ENCODE results near the gene SIGLEC1.

The SIGLEC1 gene

GRCh38 chr20:3727401-3728021 is 15.1 kb upstream of the SIGLEC1 start:
- DNase-seq, result no peak

GRCh38 chr20:3724356-3724755 is 12.0 kb upstream of the SIGLEC1 start:
- no peak for DNase-seq

DNA sequence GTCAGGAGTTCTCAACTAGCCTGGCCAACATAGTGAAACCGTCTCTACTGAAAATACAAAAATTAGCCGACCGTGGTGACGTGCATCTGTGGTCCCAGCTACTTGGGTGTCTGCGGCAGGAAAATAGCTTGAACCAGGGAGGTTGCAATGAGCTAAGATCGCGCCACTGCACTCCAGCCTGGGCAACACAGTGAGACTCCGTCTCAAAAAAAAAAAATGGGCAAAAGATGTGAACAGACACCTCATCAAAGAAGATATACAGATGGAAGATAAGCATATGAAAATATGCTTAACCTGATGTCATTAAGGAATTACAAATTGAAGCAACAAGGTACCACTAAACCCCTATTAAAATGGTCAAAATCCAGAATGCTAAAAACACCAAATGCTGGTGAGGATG is 10.9 kb upstream of the SIGLEC1 start:
- DNase-seq, result no peak

DNA sequence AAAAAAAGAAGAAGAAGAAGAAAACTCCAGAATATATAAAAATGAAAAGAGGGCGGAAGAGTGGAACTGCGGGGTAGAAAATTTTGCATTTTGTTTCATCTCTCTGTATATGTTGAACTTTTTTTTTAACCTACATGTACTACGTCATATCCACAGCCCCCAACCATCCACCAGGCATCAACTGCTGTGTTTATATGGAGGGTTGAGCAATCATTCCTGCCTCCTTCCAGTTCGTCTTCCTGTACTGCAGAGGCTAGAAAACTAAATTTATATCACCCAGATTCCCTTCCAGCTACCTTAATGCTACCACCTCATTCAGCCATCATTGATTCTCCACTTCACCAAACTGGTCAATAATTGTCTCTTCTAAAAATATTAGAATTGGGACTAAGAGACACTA is 9.5 kb upstream of the SIGLEC1 start:
- DNase-seq, result no peak

DNA sequence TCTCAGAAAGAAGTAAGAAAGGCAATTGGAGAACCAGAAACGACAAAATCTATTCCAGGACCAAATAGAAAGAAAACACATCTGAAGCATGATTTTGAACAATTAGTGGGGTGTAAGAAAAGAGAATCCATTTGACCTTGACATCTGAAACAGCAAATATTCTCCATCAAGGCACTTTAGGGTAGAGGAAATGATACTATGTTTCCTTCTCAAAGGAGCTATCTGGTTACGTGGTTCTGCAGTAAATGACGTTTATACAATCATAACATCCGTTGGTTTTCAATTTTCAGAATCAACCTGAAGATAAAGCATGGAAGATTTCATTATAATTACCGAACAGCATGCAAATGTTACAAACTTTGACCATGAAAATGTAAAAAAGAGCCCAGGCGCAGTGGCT is 8.2 kb upstream of the SIGLEC1 start:
- DNase-seq, result no peak

DNA sequence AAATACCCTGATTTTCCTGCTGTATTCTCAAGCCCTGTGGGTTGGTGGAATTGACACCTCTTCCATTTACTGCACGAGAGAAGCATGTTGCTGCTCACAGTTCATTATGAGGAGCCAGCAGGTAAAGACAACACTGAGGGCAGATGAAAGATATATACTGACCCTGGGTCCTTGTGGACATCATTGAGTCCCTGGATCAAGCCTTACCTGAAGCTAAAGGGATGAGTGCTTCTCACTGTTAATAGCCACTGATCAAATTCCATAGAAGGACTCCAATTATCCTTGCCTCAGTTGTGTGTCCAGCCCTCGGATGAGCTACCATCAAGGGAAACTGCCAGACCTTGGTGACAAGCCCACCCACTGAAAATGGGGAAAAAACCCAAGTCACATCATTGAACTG is 7.7 kb upstream of the SIGLEC1 start:
- no peak for DNase-seq

DNA sequence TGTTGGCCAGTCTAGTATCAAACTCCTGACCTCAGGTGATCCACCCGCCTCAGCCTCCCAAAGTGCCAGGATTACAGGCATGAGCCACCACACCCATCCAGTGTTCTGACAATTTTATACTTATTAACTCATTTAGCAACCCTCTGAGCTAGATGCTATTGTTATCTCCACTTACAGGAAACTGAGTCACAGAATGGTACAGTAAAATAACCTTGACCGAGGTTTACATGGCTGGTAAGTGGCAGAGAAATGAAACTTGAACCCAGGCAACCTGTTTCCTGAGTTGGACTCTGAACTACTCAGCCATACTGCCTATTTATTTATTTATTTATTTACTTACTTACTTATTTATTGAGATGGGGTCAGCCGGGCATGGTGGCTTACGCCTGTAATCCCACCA is 6.6 kb upstream of the SIGLEC1 start:
- no peak for DNase-seq

DNA sequence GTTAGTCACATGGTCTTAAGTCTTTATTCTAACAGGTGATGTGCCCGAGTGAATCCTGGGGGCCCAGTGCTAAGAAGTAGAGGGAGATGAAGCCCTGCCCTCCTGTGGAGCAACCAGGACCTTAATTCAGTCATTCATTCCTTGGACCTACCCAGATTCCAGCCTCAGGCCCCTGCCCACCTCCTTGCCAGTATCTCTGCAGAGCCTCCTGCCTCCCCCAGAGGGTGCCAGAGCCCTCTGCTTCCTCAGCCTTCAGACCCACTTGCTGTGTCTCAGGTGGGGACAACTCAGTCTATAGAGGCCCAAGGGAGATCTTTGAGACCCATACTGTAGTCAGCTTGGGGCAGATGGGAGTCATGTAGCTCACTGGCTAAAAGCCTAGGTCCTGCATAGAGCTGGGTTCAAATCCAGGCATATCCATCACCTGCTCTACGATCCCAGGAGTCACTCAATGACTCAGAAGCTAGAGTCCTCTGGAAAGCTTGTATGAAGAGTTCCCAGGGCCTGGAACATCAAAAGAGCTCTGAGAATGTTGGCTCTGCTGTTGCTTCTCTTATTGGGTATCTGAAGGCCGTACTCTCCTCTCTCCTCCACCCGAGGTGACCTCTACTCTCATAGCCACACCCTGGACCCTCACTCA is 3.9 kb upstream of the SIGLEC1 start:
- DNase-seq, result peak; percentile 27 to 73

- DNase-seq, result no peak
These were observed 1.7 kb upstream of the SIGLEC1 start for GRCh38 chr20:3714092-3714491.

- no peak for DNase-seq
These were observed 887 bp downstream of the SIGLEC1 start for GRCh38 chr20:3711484-3711941.

GRCh38 chr20:3710703-3711483 is 1.5 kb downstream of the SIGLEC1 start:
- DNase-seq, result peak in 1 of 2 experiments; percentile 50

DNA sequence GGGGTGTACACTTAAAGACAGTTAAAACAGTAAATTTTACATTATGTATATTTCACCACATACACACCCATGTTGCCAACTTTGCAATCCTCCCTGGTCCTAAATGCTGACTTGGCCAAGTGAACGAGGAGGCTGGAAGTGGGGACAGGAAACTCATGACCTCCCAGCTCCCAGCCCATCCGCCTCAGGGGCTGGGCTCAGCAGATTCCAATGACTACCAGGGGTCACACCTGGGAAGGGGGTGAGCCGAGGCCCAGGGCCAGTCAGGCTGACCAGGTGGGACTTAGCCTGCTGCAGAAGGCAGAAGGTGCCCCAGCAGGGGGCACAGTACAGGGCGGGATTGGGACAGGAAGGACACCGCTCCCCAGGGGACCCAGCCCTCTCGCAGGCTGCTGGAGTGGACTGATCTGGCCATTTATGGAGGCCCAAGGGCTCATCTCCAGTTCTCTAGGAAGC is 2.4 kb downstream of the SIGLEC1 start:
- no peak for DNase-seq

DNA sequence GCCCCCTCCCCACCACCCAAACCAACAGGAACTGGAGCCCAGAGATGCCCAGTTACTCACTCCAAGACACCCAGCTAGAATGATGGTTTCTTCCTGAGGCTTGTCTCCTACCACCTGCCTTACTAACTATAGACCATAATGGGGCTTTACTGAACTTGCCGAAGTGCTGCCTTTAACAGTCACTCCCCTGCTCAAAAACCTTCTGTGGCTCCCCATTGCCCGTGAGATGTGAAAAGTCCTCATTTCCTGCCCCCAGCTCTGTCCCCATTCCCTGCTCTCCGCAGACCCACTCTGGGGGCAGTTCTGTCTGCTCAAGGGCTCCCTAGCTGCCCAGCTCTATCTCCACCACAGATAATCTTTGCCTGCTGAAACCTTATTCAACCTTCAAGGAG is 4.9 kb downstream of the SIGLEC1 start:
- DNase-seq, result no peak

GRCh38 chr20:3706774-3707507 is 5.5 kb downstream of the SIGLEC1 start:
- DNase-seq, result no peak

- no peak for DNase-seq
These were observed 6.2 kb downstream of the SIGLEC1 start for GRCh38 chr20:3705970-3706739.

DNA sequence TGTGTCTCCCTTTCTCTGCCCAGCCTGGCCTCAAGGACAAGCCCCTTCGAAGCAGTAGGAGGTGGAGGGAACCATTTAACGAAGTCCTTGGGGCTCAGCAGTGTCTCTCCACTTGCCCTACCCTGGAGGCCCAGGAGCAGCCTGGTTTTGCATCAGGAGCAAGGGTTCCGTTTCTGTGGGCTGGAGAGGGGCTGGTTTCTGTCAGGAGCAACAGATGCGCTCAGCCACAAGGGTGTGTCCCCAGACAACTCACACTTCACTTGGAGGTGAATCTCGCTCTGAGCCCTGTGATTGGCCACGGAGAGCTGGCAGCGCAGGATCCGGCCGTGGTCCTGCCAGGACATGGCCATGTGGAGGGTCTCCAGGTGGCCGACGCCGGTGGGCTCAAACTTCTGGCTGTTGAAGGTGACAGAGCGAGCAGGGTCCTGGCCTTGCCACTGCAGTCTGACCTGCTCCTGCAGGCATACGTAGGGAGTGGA is 6.9 kb downstream of the SIGLEC1 start:
- no peak for DNase-seq

GRCh38 chr20:3704087-3704486 is 8.3 kb downstream of the SIGLEC1 start:
- DNase-seq, result no peak

DNA sequence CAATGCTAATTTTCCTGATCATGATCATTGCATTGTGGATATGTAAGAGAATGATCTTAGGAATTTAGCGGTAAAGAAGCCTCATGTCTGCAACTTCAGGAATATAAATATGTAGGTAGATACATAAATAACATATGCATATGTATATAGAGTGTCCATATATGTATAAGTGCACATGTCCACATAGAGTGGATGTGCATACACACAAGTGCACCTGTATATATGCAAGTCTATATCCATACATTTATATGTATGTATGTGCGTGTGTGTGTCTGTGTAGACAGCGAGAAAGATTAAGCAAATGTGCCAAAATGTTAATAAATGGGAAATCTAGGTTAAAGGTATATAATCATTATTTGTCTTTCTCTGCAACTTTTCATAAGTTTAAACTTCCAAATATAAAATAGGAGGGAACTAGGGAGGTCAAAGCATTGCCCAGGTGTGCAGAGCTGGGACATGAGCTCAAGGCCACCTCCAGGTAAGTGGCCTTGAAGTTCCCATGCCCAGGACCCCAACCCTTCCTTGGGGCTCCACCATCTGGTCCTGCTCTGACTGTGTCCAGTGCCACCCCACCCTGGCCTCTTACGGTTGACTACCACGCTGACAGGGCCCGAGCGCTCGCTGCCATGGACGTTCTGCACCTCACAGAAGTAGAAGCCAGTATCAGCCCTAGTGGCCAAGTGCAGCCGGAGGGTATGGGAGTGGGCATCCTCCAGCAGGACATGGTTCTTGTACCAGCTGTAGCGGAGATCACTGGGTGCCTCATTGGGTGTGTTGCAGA is 9.6 kb downstream of the SIGLEC1 start:
- DNase-seq, result no peak

DNA sequence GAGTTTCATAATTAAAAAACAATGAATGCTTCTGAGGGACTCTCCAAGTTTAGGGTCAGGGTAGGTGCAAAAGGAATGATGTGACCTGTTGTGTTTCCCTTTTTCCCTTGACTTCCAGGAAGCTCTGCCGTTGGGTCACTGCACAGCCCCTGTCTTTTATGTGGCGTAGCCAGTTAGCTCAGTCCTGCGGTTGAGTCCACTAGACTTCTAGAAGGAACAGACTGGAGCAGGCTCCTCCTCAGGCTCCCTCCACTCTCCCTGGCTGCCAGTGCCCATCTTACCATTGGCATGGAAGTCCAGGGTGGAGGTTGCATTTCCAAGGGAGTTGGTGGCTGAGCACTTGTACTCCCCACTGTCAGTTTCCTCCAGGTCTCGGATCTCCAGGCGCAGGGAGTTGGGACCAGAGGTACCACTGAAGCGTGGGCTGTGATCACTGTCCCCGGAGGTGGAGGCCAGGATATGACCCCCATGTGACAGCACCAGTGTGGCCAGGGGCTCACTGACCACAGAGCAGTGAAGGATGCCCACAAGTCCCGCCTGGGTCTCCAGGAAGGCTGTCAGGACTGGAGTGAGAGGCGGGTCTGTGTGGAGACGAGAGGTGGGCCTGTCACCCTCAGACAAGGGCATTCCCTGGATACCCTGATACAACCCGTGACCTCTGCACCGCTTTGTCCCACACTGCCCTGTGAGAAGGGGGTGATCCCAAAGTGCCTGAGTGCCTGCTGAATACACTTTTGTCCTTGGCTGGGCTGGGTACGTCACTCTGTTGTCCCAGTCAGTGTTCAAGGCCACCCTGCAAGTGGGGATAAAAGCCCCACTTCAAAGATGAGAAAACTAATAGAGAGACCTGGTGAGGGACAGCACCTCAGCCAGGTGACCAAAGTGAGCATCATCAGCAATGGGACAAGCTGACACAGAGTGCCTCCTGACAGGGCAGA is 11.1 kb downstream of the SIGLEC1 start:
- no peak for DNase-seq

- DNase-seq, result no peak
These were observed 13.4 kb downstream of the SIGLEC1 start for GRCh38 chr20:3699037-3699436.
